ENCODE measurements around the gene SREBF1.

Gene SREBF1

GRCh38 chr17:17793378-17794214 lies 43.2 kb downstream of the SREBF1 start:
- DNase-seq (ENCODE audit: extremely low spot score), result no peak
- ChIA-PET POLR2A (interaction anchor here (1.2 kb wide), 1 partner anchor 8 kb away, joined by 3 read pairs; no protein-coding TSS in a partner anchor), CTCF (no interaction called here)
- no peak for TF ChIP-seq FOXK2 (IDR thresholded peaks at IDR 0.05)
- TF ChIP-seq SUZ12 (IDR thresholded peaks at IDR 0.05), result no peak
- no peak for TF ChIP-seq SP1 (IDR thresholded peaks at IDR 0.05)
- TF ChIP-seq ELF4 (IDR thresholded peaks at IDR 0.05), result no peak
- no peak for TF ChIP-seq LEF1 (IDR thresholded peaks at IDR 0.05; ENCODE audit: borderline replicate concordance)

- ChIA-PET POLR2A (interaction anchor here (1.2 kb wide), 1 partner anchor 9 kb away, joined by 3 read pairs; no protein-coding TSS in a partner anchor), CTCF (no interaction called here)
- no peak for DNase-seq (ENCODE audit: extremely low spot score)
- TF ChIP-seq NFRKB (IDR thresholded peaks at IDR 0.05) (no peak), FOXK2 (IDR thresholded peaks at IDR 0.05) (no peak), SP1 (IDR thresholded peaks at IDR 0.05) (no peak), ZNF384 (IDR thresholded peaks at IDR 0.05) (no peak), PKNOX1 (IDR thresholded peaks at IDR 0.05) (no peak), LEF1 (IDR thresholded peaks at IDR 0.05; ENCODE audit: borderline replicate concordance) (no peak), FOXA1 (IDR thresholded peaks at IDR 0.05) (no peak)
These were observed 44.0 kb downstream of the SREBF1 start for GRCh38 chr17:17792551-17793377.

DNA sequence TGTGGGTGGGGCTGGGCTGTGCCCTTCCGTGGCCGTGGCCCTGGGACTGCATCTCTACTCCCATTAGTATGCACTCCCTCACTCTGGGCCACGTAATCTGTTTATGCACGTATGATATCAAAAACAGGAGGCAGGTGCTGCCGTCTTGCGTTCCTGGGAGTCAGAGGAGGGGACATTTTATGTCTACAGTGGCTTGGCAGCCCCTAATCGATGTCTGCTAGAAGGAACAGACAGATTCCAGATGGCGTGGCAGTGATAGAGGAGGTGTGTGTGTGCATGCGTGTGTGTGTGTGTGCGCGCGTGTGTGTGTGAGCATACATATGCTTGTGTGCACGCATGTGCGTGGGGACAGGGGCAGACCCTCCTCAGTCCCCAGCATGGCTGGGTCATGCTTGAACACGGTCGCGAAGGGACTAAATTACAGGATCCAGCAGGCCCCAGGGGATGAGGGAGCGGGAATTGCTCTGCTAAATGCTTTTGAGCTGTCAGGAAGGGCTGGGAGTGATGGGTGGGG lies 44.7 kb downstream of the SREBF1 start:
- DNase-seq (ENCODE audit: extremely low spot score), result no peak
- POLR2A ChIA-PET, result no interaction called here
- CTCF ChIA-PET, result no interaction called here
- no peak for TF ChIP-seq CTBP1 (IDR thresholded peaks at IDR 0.05; ENCODE audit: borderline replicate concordance)
- no peak for TF ChIP-seq TARDBP (IDR thresholded peaks at IDR 0.05)
- TF ChIP-seq FOXA1 (IDR thresholded peaks at IDR 0.05), result no peak
- no peak for TF ChIP-seq FOXM1 (IDR thresholded peaks at IDR 0.05; ENCODE audit: borderline replicate concordance)
- no peak for TF ChIP-seq ZNF384 (IDR thresholded peaks at IDR 0.05)
- no peak for TF ChIP-seq HDGF (IDR thresholded peaks at IDR 0.05; ENCODE audit: borderline replicate concordance)
- no peak for TF ChIP-seq ELF4 (IDR thresholded peaks at IDR 0.05)
- TF ChIP-seq BHLHE40 (IDR thresholded peaks at IDR 0.05; ENCODE audit: borderline replicate concordance), result no peak
- no peak for TF ChIP-seq SUZ12 (IDR thresholded peaks at IDR 0.05)
- TF ChIP-seq LEF1 (IDR thresholded peaks at IDR 0.05; ENCODE audit: borderline replicate concordance), result no peak
- no peak for TF ChIP-seq SP1 (IDR thresholded peaks at IDR 0.05)
- TF ChIP-seq L3MBTL2 (conservative IDR thresholded peaks at IDR 0.05), result no peak
- TF ChIP-seq PKNOX1 (IDR thresholded peaks at IDR 0.05), result no peak
- TF ChIP-seq FOXK2 (IDR thresholded peaks at IDR 0.05), result no peak

- ChIA-PET CTCF (no interaction called here), POLR2A (interaction anchor here (1.0 kb wide), 1 partner anchor 11 kb away, joined by 3 read pairs; no protein-coding TSS in a partner anchor)
- DNase-seq (ENCODE audit: extremely low spot score), result no peak
- no peak for TF ChIP-seq SUZ12 (IDR thresholded peaks at IDR 0.05)
- no peak for TF ChIP-seq ELF4 (IDR thresholded peaks at IDR 0.05)
- no peak for TF ChIP-seq L3MBTL2 (conservative IDR thresholded peaks at IDR 0.05)
- TF ChIP-seq FOXA1 (IDR thresholded peaks at IDR 0.05), result no peak
- TF ChIP-seq SP1 (IDR thresholded peaks at IDR 0.05), result no peak
- no peak for TF ChIP-seq FOXM1 (IDR thresholded peaks at IDR 0.05; ENCODE audit: borderline replicate concordance)
- no peak for TF ChIP-seq HDGF (IDR thresholded peaks at IDR 0.05; ENCODE audit: borderline replicate concordance)
- no peak for TF ChIP-seq CTBP1 (IDR thresholded peaks at IDR 0.05; ENCODE audit: borderline replicate concordance)
- no peak for TF ChIP-seq BHLHE40 (IDR thresholded peaks at IDR 0.05; ENCODE audit: borderline replicate concordance)
- TF ChIP-seq FOXK2 (IDR thresholded peaks at IDR 0.05), result no peak
- no peak for TF ChIP-seq NFRKB (IDR thresholded peaks at IDR 0.05)
- no peak for TF ChIP-seq PKNOX1 (IDR thresholded peaks at IDR 0.05)
- TF ChIP-seq ZNF384 (IDR thresholded peaks at IDR 0.05), result no peak
- no peak for TF ChIP-seq LEF1 (IDR thresholded peaks at IDR 0.05; ENCODE audit: borderline replicate concordance)
- no peak for TF ChIP-seq ARNT (IDR thresholded peaks at IDR 0.05)
- TF ChIP-seq TARDBP (IDR thresholded peaks at IDR 0.05), result no peak
These were observed 45.9 kb downstream of the SREBF1 start for GRCh38 chr17:17790637-17791464.
